NCI-H460 (cell line): Measurements from ENCODE around the gene PLEKHJ1. TPM values are rescaled to one million over a fixed set of nuclear protein-coding genes. Genes with fewer than 3 reads are reported as not detected.
A peak's percentile ranks its signal among the peaks of the same experiment; 100 is the strongest.

Experiments used
- DNase-seq: peaks from one replicate; pipeline ENCODE4 v3.0.0-alpha.2; 2016; ENCODE audit warnings: low read depth; ENCODE audit errors: extremely low read depth
- total RNA-seq: library from RNA; depleted of rRNA; stranded (reverse); fragments of >200 nt; shearing (Covaris generic); gene quantifications from 2 replicates; pipeline ENCODE4 v1.2.3, GENCODE V29; 2014

The PLEKHJ1 gene
- total RNA-seq, 1 experiment from 2014 or later: 46.6 TPM

DNA sequence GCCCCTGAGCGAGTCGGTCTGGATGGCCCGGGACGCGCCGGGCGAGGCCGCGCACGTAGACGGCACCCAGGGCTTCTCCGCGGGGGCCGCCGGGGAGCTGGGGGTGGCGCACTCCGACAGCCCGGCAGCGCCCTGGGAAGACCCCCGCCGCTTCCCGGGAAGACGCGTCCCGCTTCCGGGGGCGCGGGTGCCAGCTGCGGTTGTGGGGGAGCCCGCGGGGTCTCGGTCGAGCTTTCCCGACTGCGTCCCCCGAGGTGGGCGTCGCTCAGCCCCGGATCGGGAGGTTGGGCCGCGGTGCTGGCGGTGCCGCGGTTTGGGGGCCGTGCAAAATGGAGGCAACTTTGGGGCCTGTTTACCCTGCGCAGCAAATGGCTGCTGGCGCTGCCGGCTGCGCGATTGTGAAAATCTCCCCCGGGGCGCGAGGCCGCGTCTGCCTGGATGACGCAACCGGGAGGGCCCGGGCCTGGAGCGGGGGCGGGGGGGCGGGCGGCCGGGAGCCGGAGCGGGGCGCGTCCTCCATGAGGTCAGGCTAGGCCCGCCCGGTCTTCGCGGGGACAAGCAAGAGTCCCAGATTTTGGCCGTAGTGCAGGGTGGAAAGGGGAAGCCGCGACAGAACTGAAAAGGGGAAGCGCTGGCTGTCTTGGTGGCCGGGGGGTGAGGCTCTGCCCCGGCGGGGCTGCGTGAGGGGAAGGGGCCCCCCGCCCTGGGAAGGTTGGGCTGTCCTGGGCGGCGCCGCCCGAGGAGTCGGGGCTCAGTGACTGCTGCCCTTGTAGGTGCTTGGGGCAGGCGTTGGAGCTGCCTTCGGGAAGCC lies 34.5 kb upstream of the PLEKHJ1 start:
- peak; percentile 54 for DNase-seq

DNA sequence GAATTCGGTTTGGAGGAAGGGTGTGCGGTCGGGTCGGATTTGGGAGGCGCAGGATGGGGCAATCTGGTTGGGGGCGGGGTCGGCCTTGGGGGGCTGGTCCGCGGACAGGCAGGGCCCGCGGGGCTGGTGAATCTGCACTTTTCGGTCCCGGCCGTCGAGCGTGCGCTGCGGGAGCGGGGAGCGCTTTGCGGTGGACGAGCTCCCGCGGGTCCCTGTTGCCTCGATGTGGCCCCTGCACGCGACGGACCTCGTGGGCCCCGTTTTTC lies 34.0 kb upstream of the PLEKHJ1 start:
- no peak for DNase-seq

DNA sequence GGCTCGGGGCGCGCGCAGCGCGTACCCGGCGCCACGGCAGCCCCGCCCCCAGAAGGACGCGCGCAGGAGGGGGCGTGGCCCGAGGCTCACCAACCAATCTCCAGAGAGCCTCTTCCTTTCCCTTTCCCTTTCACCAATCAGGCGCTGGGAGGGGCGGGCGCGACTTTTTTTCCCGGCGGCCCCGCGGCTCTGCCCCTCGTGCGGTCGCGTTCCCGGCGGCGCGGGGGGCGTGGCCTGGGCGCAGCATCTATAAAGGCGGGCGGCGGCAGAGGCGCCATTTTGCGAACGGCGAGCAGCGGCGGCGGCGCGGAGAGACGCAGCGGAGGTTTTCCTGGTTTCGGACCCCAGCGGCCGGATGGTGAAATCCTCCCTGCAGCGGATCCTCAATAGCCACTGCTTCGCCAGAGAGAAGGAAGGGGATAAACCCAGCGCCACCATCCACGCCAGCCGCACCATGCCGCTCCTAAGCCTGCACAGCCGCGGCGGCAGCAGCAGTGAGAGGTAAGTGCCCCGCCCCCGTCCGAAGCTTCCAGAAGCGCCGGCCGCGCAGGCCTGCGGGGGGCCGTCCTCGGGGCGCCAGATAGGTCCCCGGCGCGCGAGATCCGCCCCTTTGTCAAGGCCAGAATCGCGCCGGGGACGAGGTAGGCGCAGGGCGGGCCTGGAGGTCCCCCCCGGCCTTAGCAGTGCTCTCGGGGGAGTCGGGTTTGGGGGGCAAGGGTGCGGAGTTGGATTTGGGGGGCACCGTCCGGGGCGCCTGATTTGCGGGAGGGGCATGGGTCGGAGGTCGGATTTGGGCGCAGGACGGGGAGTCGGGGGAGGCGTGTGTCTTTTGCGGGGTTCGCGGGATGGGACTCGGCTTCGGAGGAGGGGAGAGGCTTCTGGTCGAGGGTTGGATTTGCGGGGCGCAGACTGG lies 33.4 kb upstream of the PLEKHJ1 start:
- peak; percentile 90 for DNase-seq

DNA sequence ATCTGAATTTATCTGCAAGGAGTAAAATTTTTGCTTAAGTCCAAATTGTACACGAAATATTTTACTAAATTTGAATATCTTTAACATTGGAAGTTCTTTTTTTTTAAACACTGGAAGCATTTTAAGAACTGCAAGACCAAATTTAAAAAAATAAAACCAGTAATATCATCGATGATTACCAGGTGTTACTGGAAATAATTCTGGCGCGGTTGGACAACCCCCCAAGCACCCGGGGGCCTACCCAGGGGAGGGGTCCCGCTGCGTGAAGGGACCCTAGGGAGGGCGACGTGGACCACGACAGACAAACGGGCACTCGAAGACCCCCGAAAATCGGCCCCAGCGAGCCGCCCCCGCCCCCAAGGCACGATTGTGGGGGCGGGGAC lies 32.7 kb upstream of the PLEKHJ1 start:
- no peak for DNase-seq

DNA sequence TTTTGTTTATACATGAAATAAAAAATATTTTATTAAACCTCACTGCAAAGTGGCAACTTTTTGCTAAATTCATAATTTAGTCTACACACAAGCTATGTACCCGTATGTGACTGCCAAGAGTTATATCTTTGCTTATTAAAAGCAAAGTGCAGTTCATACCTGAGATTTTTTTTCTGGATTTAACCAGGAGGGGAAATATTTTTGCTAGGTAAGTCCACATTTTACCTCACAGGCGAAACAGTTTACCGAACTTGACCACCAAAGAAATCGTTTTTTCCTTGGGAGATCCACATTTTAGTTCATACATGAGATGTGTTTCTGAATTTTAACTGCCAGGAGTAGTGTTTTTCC lies 32.3 kb upstream of the PLEKHJ1 start:
- DNase-seq: no peak

DNA sequence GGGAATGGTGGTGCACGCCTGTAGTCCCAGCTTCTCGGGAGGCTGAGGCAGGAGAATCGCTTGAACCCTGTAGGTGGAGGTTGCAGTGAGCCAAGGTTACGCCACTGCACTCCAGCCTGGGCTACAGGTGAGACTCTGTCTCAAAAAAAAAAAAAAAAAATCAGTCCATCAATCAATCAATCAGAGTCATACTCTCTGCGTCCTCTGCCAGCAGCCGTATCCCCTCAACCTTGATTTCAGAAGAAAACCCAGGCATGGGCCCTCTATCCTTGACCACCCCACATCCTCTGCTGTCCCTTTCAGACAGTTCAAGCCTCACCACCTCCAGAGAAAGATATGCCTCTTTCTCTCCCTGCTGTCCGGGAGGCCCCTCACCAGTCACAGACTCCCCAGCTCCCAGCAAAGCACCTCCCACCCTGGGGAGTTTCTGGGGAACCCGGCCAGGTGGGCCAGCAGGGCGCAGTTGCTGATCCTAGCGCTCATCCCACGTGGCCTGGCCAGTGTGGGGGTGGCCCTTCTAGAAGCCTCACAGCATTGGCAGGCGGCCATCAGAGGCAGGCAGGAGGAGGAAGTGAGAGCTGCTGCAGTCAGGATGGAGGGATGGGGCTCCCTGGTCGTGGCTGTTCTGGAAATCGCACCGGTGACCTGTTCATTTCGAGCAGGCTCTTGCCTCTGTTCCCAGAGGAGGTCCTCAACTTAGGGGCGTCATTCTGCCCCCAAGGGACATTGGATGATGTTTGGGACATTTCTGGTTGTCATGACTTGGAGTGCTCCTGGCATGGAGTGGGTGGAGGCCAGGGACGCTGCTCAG lies 30.3 kb upstream of the PLEKHJ1 start:
- no peak for DNase-seq

DNA sequence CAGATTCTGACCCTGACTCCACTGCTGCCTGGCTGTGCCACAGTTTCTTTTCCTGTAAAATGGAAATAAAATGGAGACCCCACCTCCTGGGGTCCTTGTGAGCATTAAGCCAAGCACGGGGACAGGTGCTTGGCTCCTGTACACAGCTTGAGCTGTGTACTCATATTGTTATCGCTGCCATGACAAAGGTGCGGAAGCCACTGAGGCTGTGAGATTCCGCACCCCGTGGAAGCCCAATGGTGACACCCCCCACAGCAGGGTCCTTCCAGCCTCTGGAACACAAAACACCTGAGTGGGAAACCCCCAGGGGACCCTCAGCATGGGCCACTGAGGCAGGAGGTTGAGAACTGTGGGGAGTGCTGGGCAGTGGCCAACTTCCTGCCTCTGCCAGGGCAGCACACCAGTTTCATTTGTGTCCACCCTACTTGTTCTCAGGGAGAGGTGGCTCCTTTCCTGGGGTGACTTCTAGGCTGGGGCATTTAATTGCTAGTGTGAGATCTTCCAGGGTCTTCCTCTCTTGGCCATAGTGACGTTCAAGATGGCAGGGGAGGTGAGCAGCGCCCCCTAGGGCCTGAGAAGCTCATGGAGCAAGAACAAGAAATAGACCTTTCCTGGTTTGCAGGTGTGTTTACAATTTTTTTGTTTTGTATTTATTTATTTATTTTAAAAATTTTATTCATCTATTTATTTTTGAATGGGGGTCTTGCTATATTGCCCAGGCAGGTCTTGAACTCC lies 25.5 kb upstream of the PLEKHJ1 start:
- DNase-seq: no peak

DNA sequence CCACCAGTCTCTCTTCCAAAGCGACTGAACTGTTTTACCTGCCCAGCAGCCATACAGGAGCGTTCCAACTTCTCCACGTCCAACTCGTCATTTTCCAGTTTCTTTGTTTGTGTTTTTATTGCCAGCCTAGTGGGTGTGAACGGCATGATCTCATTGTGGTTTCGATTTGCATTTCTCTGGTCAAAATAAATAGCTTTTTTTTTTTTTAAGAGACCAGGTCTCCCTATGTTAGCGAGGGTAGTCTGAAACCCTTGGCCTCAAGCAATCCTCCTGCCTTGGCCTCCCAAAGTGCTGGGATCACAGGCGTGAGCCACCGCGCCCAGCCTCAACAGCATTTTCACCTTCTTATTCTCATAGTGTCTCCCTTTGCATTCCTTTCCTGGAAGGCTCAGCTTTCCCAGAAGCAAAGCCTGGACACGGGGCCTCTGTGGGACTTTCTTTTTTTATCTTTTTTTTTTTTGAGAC lies 24.2 kb upstream of the PLEKHJ1 start:
- DNase-seq: no peak

DNA sequence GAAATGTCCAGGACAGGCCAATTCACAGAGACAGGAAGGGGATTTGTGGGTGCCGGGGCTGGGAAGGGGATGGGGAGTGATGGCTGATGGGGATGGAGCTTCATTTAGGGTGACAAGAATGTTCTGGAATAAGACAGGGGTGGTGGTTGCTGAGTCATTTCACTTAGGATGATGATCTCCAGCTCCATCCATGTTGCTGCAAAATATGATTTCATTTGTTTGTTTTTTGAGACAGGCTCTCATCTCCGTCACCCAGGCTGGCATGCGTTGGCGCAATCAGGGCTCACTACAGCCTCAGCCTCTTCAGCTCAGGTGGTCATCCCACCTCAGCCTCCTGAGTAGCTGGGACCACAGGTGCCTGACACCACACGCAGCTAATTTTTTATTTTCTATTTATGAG lies 23.2 kb upstream of the PLEKHJ1 start:
- DNase-seq: peak; percentile 69

DNA sequence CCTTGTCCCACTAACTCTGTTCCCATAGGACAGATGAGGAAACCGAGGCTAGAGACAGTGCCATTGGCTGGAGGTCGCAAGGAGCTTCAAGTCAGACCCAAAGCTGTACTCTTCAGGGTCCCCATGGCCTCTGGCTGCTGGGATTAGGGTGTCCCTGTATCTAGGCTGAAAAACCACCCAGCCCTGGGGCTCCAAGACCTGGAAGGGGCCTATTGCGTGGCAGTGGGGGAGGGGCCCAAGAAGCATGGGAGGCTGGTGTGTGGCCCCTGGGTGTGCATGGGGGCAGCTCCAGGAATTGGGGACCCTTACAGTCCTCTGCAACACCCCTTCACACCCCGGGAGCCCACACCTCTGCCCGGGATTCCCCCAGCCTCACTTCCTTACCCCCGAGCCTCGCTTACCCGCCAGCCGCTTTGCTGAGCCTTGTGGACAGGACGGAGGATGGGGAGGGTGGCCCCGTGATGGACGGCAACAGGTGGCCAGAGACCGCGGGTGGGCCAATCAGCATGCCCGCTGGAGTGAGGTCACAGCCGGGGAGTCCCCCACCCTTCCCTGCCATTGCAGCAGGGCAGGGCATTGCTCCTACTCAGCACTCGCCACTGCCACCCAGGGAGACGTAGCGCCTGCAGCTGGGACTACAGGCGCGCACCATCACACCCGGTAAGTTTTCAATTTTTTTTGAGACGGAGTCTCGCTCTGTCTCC lies 20.0 kb upstream of the PLEKHJ1 start, which contains the start of gene JSRP1:
Gene JSRP1 (minus strand): TSS at position 436 of the 704 bp plus-strand sequence. CDS start 1,103 bp downstream, outside the sequence.
- DNase-seq: no peak

DNA sequence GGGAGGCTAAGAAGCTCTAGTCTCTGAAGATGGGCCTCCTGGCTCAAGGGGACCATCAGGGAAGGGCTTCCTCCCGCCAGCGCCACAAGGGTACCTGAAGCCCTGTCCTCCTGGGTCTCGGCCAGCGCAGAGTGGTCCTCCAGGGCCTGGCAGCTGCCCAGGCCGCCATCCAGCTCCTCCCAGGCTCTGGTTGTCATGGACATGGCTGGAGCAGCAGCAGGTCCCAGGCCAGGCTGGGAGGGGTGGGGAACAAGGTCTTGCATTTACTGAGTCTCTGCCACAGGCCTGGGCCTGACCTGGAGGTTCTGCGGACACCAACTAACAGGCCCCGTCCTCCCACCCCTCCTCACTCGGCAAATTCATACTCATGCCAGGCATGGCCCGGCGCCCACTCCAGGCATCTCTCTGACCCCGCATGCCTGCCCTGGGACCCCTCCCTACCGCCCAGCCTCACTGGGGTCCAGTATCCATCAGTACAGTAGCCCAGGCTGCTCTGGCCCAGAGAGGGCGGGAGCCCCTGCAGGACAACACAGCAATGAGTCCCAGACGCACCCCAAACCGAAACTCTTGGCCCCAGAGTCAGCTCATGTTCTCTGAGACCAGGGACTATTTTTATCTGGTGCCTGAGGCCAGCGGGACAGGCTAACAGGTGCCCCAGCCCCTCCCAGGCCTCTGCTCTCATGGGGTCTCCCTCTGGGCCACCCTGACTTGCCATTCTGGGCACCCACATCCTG lies 19.1 kb upstream of the PLEKHJ1 start:
- DNase-seq: no peak

DNA sequence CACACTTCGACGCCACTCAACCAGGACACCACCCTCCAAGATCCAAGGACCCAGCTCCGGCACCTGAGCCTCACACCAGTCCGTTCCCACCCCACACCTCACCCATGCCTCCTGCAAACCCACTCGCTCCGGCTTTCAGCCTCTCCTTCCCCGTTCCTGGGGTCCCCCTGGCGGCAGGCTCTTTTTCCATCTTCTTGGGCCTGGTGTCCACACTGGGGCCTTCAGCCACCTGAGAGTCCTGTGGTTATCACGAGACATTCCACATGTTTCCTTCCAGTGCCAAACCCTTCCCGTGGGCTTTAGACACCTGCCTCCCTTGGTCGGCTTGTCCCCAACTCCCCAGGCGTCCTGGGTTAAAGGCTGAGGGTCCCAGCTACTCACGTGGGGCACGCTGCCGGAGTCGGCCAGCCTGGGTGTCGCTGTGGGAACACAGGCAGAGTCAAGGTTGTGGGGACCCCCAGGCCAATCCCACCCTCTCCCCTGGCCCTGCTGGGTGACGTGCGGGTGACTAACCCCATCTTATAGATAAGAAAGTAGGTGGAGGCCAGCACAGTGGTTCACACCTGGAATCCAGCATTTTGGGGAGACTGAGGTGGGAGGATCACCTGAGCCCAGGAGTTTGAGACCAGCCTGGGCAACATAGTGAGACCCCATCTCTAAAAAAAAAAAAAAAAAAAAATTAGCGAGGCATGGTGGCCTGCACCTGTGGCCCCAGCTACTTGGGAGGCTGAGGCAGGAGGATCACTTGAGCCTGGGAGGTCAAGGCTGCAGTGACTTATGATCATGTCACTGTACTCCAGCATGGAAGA lies 18.1 kb upstream of the PLEKHJ1 start:
- DNase-seq: no peak

DNA sequence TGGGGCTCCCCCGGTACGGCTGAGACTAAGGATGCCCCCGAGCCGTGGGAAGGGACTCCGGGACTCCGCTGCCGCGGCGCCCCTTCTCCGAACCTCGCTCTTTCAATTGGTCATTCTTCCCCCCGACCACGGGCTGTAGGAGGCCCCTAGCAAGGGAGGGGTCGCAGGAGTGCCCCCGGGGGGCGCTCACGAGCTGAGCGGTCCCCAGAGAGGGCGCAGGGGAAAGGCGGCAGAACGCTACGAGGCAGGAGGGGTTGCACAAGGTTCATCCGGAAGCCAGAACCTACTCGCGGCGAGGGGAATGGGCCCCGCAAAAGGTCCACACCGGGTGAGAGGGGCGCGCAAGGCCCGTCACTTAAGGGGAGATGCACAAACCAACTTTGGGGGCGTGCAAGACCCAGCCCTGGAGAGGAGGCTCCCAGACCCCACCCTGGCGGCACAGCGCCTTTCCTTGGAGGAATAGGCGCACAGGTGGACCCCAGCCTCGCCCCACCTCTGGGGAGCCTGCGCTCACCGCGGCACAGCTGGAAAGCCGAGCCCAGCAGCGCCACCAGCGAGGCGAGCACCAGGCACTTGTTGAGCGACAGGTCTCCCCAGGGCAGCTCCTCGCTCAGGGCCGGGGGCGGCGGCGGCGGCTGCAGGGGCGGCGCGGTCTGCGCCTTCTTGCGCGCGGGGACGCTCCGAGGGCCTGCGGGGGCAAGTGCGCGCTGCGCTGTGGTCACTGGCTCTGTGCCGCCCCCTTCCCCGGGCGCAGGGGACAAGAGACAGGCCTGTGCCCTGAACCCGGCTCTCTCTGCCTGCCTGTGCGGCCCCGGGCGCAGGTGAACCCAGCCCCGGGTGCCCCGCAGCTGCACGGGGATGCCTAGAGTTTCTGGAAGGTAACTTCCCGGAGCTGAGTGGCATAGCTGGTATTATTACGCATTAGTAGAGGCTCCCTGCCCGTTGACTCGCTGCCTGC lies 17.3 kb upstream of the PLEKHJ1 start:
- DNase-seq: no peak

DNA sequence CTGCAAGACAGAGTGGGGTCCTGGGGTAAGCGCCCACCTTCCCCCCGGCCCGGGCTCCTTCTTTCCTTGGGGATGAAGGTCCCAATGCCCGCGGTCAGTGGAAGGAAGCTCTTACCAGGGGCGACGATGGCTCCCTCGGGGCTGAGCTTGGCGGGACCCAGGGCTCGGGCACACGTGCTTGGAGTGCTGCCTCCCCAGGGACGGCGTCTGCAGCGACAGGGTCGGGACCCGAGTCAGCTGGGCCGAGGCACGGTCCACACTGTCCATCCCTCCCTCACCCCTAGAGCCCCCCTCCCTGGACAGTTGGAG lies 16.6 kb upstream of the PLEKHJ1 start:
- no peak for DNase-seq

DNA sequence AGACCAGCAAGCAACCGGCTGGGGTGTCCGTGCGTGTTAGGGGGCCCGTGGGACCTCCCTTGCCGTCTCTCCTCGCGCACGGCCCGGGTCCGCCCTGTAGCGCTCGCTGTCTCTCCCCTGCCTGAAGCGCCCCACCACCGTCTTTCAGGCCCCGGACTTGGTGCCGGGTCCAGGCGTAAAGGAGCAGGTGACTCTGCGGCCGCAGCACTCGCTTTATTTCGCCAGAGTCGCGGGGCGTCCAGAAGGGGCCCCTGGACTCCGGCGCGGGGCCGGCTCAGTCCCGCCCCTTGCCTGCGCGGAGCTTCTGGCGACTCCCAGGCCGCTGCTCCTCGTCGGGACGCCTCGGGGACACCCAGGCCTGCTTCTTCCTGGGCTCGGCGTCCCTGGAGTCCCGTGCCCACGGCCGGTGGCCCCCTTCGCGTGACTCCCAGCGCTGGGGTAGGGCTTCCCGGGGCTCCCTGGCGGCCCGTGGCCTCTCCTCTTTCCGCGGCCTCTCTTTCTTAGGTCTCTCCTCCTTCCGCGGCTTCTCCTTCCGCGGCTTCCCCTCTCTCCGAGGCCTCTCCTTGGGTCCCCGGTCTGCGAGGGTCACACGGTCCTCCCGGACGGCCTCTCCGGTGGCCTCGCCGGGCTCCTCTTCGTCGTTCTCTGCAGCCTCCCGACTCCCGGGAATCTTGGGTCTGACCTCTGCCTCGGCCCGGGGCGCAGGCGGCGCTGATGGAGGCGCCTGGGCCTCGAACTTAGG lies 16.1 kb upstream of the PLEKHJ1 start:
- DNase-seq: no peak
